ENCODE measurements around the gene NUDT11. TPM values are rescaled to one million over a fixed set of nuclear protein-coding genes. Genes with fewer than 3 reads are reported as not detected.

Gene NUDT11
- 7.4 and 13.5 TPM in 2 replicates for total RNA-seq

DNA sequence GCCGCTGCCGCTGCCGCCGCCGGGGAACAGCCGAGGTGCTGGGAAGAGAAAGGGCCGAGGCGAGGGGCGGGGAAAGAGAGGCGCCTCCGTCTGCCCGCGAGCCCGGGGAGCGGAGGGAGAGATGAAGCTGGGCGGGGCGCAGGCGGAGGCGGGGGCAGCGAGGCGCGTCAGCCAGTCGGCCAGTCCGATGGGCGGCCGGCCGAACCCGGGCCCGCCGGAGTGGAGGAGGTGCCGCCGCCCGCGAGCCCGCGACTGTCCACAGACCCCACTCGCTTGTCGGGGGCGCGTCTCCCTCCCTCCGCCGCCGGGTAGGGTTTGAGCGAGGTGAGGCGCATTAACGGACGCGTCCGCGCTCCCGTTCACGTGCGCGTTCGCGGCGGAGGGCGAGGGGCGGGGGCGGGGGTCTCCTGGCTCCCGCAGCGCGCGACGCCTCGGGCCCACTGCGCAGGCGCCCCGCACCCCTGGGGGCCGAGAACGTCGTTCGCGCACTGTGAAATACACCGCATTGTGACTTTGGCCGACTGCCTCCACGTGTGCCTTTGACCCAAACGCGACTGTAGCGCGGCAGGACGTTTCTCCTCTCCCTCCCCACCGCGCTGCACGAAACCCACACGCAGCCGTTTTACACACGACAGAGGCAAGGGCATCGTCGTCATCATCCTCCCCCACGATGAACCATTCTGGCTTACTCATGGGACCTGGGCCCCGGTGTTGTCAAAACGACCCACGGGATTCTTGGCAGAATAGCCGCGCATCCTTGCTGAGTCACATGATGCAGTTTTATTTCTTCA lies at the start of gene NUDT11:
Gene NUDT11, minus strand, starts transcription at position 92 of the 791 bp plus-strand sequence. CDS start 148 bp downstream, outside the sequence.

Other genes starting within 250 kb of the NUDT11 start
- 2.0 and 3.0 TPM in 2 replicates for gene NUDT10, start 163.8 kb downstream of the NUDT11 start, total RNA-seq
- not detected in 2 replicates for gene CENPVL3, start 122.3 kb upstream of the NUDT11 start, total RNA-seq
- gene CENPVL2, start 186.2 kb upstream of the NUDT11 start, total RNA-seq, result not detected in 2 replicates
- not detected in 2 replicates for gene CENPVL1, start 213.9 kb upstream of the NUDT11 start, total RNA-seq
- 4.5 and 5.1 TPM in 2 replicates for gene GSPT2, start 246.8 kb upstream of the NUDT11 start, total RNA-seq

All from pericardium fibroblast (primary cell).